Bronchial epithelial cell (primary cell): ENCODE data around the gene BCL7A. TPM values are rescaled to one million over a fixed set of nuclear protein-coding genes. Genes with fewer than 3 reads are reported as not detected.

Experiments used
- DNase-seq: peaks from one replicate; pipeline ENCODE4 v3.0.0-alpha.2; 2010; ENCODE audit warnings: low read depth
- FAIRE-seq: peaks from 2 replicates; lab custom pipeline; 2011; peaks lifted over from hg19 to GRCh38; lab: Jason Lieb, UNC
- H3K27me3 ChIP-seq: 2 replicates; pipeline ENCODE4 v1.5.1; 2011; ENCODE audit warnings: low read length; ENCODE audit not compliant: control insufficient read depth, insufficient read depth
- H3K36me3 ChIP-seq: 2 replicates; pipeline ENCODE4 v1.5.1; 2011; ENCODE audit warnings: low read length; ENCODE audit not compliant: control insufficient read depth, insufficient read depth
- H3K4me3 ChIP-seq: 2 replicates; pipeline ENCODE4 v1.5.1; 2011; ENCODE audit warnings: mild to moderate bottlenecking, low read depth, low read length, control low read depth
- total RNA-seq: library from RNA; depleted of rRNA; stranded (reverse); fragments of >200 nt; gene quantifications from 2 replicates; pipeline ENCODE4 v1.2.1, GENCODE V29; 2014
- TF ChIP-seq, protein P1 (sequence below): IDR thresholded peaks from 2 replicates; pipeline ENCODE4 v1.5.1; 2011; ENCODE audit warnings: mild to moderate bottlenecking, moderate library complexity, low read length, control low read depth, inconsistent platforms; ENCODE audit not compliant: insufficient read depth, severe bottlenecking

Gene BCL7A
- total RNA-seq, 1 donor from 2014 or later = 17.1 TPM

GRCh38 chr12:122084857-122085405 is 63.2 kb downstream of the BCL7A start:
- H3K36me3 ChIP-seq = peaks cover 8% of the 10 kb centered on the region
- DNase-seq (no peak), FAIRE-seq (no peak)
- no peaks in the 10 kb centered on the region for H3K27me3 ChIP-seq
- H3K4me3 ChIP-seq = no peak overlapping the region
- TF ChIP-seq, protein P1, sequence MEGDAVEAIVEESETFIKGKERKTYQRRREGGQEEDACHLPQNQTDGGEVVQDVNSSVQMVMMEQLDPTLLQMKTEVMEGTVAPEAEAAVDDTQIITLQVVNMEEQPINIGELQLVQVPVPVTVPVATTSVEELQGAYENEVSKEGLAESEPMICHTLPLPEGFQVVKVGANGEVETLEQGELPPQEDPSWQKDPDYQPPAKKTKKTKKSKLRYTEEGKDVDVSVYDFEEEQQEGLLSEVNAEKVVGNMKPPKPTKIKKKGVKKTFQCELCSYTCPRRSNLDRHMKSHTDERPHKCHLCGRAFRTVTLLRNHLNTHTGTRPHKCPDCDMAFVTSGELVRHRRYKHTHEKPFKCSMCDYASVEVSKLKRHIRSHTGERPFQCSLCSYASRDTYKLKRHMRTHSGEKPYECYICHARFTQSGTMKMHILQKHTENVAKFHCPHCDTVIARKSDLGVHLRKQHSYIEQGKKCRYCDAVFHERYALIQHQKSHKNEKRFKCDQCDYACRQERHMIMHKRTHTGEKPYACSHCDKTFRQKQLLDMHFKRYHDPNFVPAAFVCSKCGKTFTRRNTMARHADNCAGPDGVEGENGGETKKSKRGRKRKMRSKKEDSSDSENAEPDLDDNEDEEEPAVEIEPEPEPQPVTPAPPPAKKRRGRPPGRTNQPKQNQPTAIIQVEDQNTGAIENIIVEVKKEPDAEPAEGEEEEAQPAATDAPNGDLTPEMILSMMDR = no peak

GRCh38 chr12:122085591-122085990 is 63.9 kb downstream of the BCL7A start:
- TF ChIP-seq, protein P1 = no peak
- Histone ChIP-seq H3K4me3 (no peak overlapping the region), H3K27me3 (no peaks in the 10 kb centered on the region), H3K36me3 (peaks cover 8% of the 10 kb centered on the region)
- FAIRE-seq = no peak
- DNase-seq = no peak

GRCh38 chr12:122086116-122086515 is 64.4 kb downstream of the BCL7A start:
- FAIRE-seq (no peak), DNase-seq (no peak)
- TF ChIP-seq, protein P1 = no peak
- Histone ChIP-seq H3K4me3 (no peak overlapping the region), H3K36me3 (peaks cover 8% of the 10 kb centered on the region), H3K27me3 (no peaks in the 10 kb centered on the region)

GRCh38 chr12:122086641-122087285 is 65.1 kb downstream of the BCL7A start:
- Histone ChIP-seq H3K4me3 (no peak overlapping the region), H3K27me3 (no peaks in the 10 kb centered on the region), H3K36me3 (peaks cover 8% of the 10 kb centered on the region)
- DNase-seq = no peak
- FAIRE-seq = no peak
- TF ChIP-seq, protein P1 = no peak

- H3K36me3 ChIP-seq = peaks cover 8% of the 10 kb centered on the region
- no peak overlapping the region for H3K4me3 ChIP-seq
- TF ChIP-seq, protein P1 = no peak
- DNase-seq (no peak), FAIRE-seq (no peak)
- no peaks in the 10 kb centered on the region for H3K27me3 ChIP-seq
These were observed 65.9 kb downstream of the BCL7A start for GRCh38 chr12:122087431-122088178.
